K562 (cell line): Measurements from ENCODE around the gene FBLN2. TPM values are rescaled to one million over a fixed set of nuclear protein-coding genes. Genes with fewer than 3 reads are reported as not detected.
A peak's percentile ranks its signal among the peaks of the same experiment; 100 is the strongest.

Experiments used
- ATAC-seq: fragments of 200-7000 bp; cut with Tn5 transposase; 3 replicates; pipeline ENCODE4 v1.9.1; 2020; ENCODE audit warnings: moderate library complexity
- BruUV-seq: library from RNA; stranded (reverse); fragments of 400-500 nt; replicated peaks from 2 replicates; lab custom pipeline; 2021; lab: Mats Ljungman, UMichigan
- CTCF ChIA-PET: fragments of 300-600 bp; formaldehyde crosslinking; extraction: SDS; loops from one replicate; lab custom pipeline; 2021; ENCODE audit warnings: low intra/inter-chr PET ratio; lab: Yijun Ruan, JAX
- POLR2A ChIA-PET: fragments of 300-600, 350-650 bp; sonication (Branson Sonifier 250); formaldehyde crosslinking; extraction: SDS; loops from one replicate; lab custom pipeline; 2021; ENCODE audit warnings: antibody characterized with exemption, inconsistent platforms; lab: Yijun Ruan, JAX
- DNase-seq, 4 experiments: peaks; one replicate each; pipeline versions ENCODE4 v3.0.0 to v3.0.0-alpha.2; 2011 to 2018; ENCODE audit warnings: low spot score in 3 of 4, mixed read lengths in 3 of 4; ENCODE audit errors: extremely low read depth in 1 of 4
- FAIRE-seq: peaks from 2 replicates; lab custom pipeline; 2011; peaks lifted over from hg19 to GRCh38; lab: Jason Lieb, UNC
- H2AFZ ChIP-seq: 2 replicates; pipeline ENCODE4 v1.6.0; 2011; ENCODE audit warnings: low read depth, low read length, control low read depth, inconsistent platforms
- H3K27ac ChIP-seq: fragments of 200-600 bp; 3 replicates; pipeline ENCODE4 v1.8.0; 2011; ENCODE audit warnings: low read depth, mild to moderate bottlenecking, control low read depth, inconsistent platforms, low read length, moderate library complexity, mixed read lengths; ENCODE audit errors: extremely low read depth
- H3K27me3 ChIP-seq, 2 experiments: fragments of 300-600 bp in 1 of 2; 2 replicates in 1 of 2; 3 replicates in 1 of 2; pipeline versions ENCODE4 v1.6.0 to v1.8.0; 2011; ENCODE audit warnings: inconsistent platforms in 2 of 2, low read length in 2 of 2, mild to moderate bottlenecking in 1 of 2, mixed read lengths in 1 of 2, moderate library complexity in 1 of 2; ENCODE audit not compliant: control insufficient read depth in 2 of 2, insufficient read depth in 2 of 2
- H3K36me3 ChIP-seq: fragments of 300-600 bp; 3 replicates; pipeline ENCODE4 v1.8.0; 2011; ENCODE audit warnings: mild to moderate bottlenecking, low read length, inconsistent platforms; ENCODE audit not compliant: control insufficient read depth, insufficient read depth
- H3K4me1 ChIP-seq, 2 experiments: fragments of 200-600 bp in 1 of 2; replicated peaks in 1 of 2; 2 replicates in 1 of 2; 3 replicates in 1 of 2; pipeline versions ENCODE4 v1.5.1 to v1.8.0; 2011; ENCODE audit warnings: inconsistent platforms in 2 of 2, low read length in 2 of 2, mild to moderate bottlenecking in 1 of 2, mixed read lengths in 1 of 2, moderate library complexity in 1 of 2; ENCODE audit not compliant: control insufficient read depth in 2 of 2, insufficient read depth in 2 of 2
- H3K4me2 ChIP-seq: 2 replicates; pipeline ENCODE4 v1.6.1; 2011; ENCODE audit warnings: low read length, control low read depth, inconsistent platforms, mixed read lengths; ENCODE audit not compliant: insufficient read depth
- H3K4me3 ChIP-seq: fragments of 200-600 bp; sonication (generic), shearing (Covaris generic); 2 replicates; pipeline ENCODE4 v1.5.1; 2016; ENCODE audit warnings: control low read depth, inconsistent platforms
- H3K79me2 ChIP-seq: fragments of 200-600 bp; 3 replicates; pipeline ENCODE4 v1.8.0; 2011; ENCODE audit warnings: low read length, inconsistent platforms; ENCODE audit not compliant: control insufficient read depth, insufficient read depth
- H3K9ac ChIP-seq, 2 experiments: 2 replicates each; pipeline versions ENCODE4 v1.6.0 to v1.6.1; 2011; ENCODE audit warnings: low read depth in 2 of 2, low read length in 2 of 2, control low read depth in 1 of 2, inconsistent platforms in 1 of 2, mild to moderate bottlenecking in 1 of 2, mixed read lengths in 1 of 2; ENCODE audit not compliant: insufficient read depth in 1 of 2
- H3K9me1 ChIP-seq: one replicate; pipeline ENCODE4 v1.6.0; 2011; ENCODE audit warnings: inconsistent platforms, mild to moderate bottlenecking, low read length, moderate library complexity; ENCODE audit not compliant: control insufficient read depth, insufficient read depth
- H3K9me3 ChIP-seq: replicated peaks from 2 replicates; pipeline ENCODE4 v1.5.1; 2011; ENCODE audit warnings: low read depth, low read length, inconsistent platforms; ENCODE audit not compliant: control insufficient read depth, insufficient read depth
- H4K20me1 ChIP-seq: replicated peaks from 2 replicates; pipeline ENCODE4 v1.6.1; 2011; ENCODE audit warnings: low read length, inconsistent platforms, mixed read lengths; ENCODE audit not compliant: control insufficient read depth, insufficient read depth
- DNMT1 ChIP-seq: fragments of 450-650 bp; IDR thresholded peaks from 2 replicates; pipeline ENCODE4 v1.6.1; 2016; ENCODE audit warnings: antibody characterized with exemption, mild to moderate bottlenecking
- ERF ChIP-seq: fragments of 450-650 bp; formaldehyde crosslinking; IDR thresholded peaks from 2 replicates; pipeline ENCODE4 v1.4.0; 2020; ENCODE audit warnings: mild to moderate bottlenecking, mixed read lengths
- ETS2 ChIP-seq: IDR thresholded peaks from 2 replicates; pipeline ENCODE4 v1.6.1; 2016; ENCODE audit warnings: borderline replicate concordance, missing genetic modification characterization, mild to moderate bottlenecking, moderate library complexity, missing compliant biosample characterization; ENCODE audit not compliant: poor library complexity, severe bottlenecking
- HDAC8 ChIP-seq: fragments of 450-650 bp; IDR thresholded peaks from 2 replicates; pipeline ENCODE4 v1.6.1; 2016; ENCODE audit warnings: mild to moderate bottlenecking, missing genetic modification characterization, moderate library complexity, missing compliant biosample characterization
- KDM1A ChIP-seq, 2 experiments: fragments of 450-650 bp; IDR thresholded peaks; 2 replicates each; pipeline ENCODE4 v1.6.1; 2016; ENCODE audit warnings: mild to moderate bottlenecking in 2 of 2
- MCM7 ChIP-seq, 2 experiments: fragments of 450-650 bp; IDR thresholded peaks; 2 replicates each; pipeline ENCODE4 v1.6.1; 2016 to 2018
- MEF2A ChIP-seq: IDR thresholded peaks from 2 replicates; pipeline ENCODE4 v1.6.1; 2011; ENCODE audit warnings: low read depth, mild to moderate bottlenecking, low read length, moderate library complexity; ENCODE audit not compliant: control insufficient read depth
- NR1H2 ChIP-seq: sonication (generic); formaldehyde crosslinking; IDR thresholded peaks from 2 replicates; pipeline ENCODE4 v1.4.0; 2020; ENCODE audit warnings: mild to moderate bottlenecking, missing genetic modification reagents
- PHF21A ChIP-seq: fragments of 450-650 bp; IDR thresholded peaks from 2 replicates; pipeline ENCODE4 v1.6.1; 2017; ENCODE audit warnings: low read depth, borderline replicate concordance
- PRDM10 ChIP-seq: fragments of 450-650 bp; IDR thresholded peaks from 2 replicates; pipeline ENCODE4 v1.6.1; 2018; ENCODE audit not compliant: partially characterized antibody
- RB1 ChIP-seq: fragments of 450-650 bp; IDR thresholded peaks from 2 replicates; pipeline ENCODE4 v1.6.1; 2017; ENCODE audit warnings: low read depth, mild to moderate bottlenecking
- SAFB ChIP-seq: fragments of 200-400 bp; formaldehyde crosslinking; IDR thresholded peaks from 2 replicates; pipeline ENCODE4 v1.6.1; 2017; ENCODE audit warnings: low read depth, low read length, borderline replicate concordance
- ZFP36 ChIP-seq: fragments of 150-350 bp; IDR thresholded peaks from 2 replicates; pipeline ENCODE4 v1.6.1; 2018; ENCODE audit warnings: low read length, low read depth; ENCODE audit not compliant: partially characterized antibody
- WGBS: fragments of 100-300 bp; shearing (Covaris generic); methylation state at CpG from one replicate; pipeline ENCODE4 v1.1.6; 2016; ENCODE audit warnings: low coverage, mixed read lengths; ENCODE audit not compliant: insufficient coverage; ENCODE audit errors: missing lambda C conversion rate; 5-methylcytosine and 5-hydroxymethylcytosine counted together
- in situ Hi-C: fragments of 300-500 bp; cut with MboI; formaldehyde crosslinking; loops from 4 replicates; pipeline ENCODE4 v1.15.0; 2018; ENCODE audit warnings: inconsistent platforms, mixed read lengths
- intact Hi-C: fragments of 100-400 bp; cut with micrococcal nuclease; formaldehyde crosslinking; loops from 2 replicates; pipeline ENCODE4 v1.14.2; 2022
- polyA plus RNA-seq, 8 experiments: library from polyadenylated mRNA; depleted of rRNA in 4 of 8; stranded (reverse) in 5 of 8; unstranded in 3 of 8; fragments of >200 nt; fragmentation: Nextera tagmentation in 2 of 8; fragmentation: Illumina TruSeq in 1 of 8; extraction: Ambion mirVana in 2 of 8; extraction: Trizol in 1 of 8; gene quantifications; 2 replicates each; pipeline versions ENCODE4 v1.2.1 to v1.2.3, GENCODE V29; 2011 to 2014; ENCODE audit warnings: inconsistent platforms in 1 of 8, missing spikeins in 1 of 8
- total RNA-seq, 7 experiments: library from RNA; depleted of rRNA in 6 of 7; stranded (reverse); fragments of >200 nt in 6 of 7; fragmentation: Illumina TruSeq in 2 of 7; extraction: Trizol in 2 of 7; gene quantifications; 2 replicates each; pipeline versions ENCODE4 v1.2.1 to v1.2.3, GENCODE V29; 2011 to 2021; ENCODE audit warnings: low replicate concordance in 1 of 7
- TF ChIP-seq, protein P1 (sequence below): fragments of 450-650 bp; formaldehyde crosslinking; IDR thresholded peaks from 2 replicates; pipeline ENCODE4 v1.4.0; 2020; ENCODE audit warnings: mild to moderate bottlenecking, moderate library complexity

FBLN2 gene
- total and polyA plus RNA-seq, 9 of the 15 experiments (the other 6 are each of a cell fraction or from before 2014, with no cell fraction given) = 0.03 to 0.10 (median 0.04) TPM; not detected in 6

DNA sequence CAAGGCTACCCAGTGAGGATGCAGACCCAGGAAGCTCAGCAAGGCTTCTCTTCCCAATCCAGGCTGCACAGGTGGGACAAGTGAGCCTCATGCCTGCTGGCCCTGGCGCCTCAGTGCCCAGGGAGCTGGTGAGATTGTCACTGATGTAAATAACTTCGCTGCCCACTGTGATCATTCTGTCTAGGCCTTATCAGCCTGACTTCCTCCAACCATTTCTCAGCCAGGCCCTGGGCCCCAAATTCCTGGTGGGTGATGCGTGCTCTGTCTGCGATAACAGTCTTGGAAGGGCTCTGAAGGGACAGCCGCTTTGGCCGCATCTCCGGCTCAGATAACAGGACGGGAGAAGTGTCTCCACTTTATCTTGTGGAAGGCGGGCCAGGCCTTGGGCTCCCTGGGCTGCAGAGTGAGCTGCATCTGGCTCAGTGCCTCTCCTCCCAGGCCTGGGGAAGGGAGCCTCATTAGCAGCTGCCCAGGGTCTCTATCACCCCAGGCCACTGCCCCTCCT, 2.2 kb upstream of the FBLN2 start (continued):
- TF ChIP-seq RB1 = peak; percentile 45; the same call in 1 of the 2 replicates
- no peak for TF ChIP-seq MEF2A
- no peak for TF ChIP-seq ETS2 (tag)
- TF ChIP-seq, all 486 proteins: peak for 121

GRCh38 chr3:13547591-13548371, 1.1 kb upstream of the FBLN2 start:
- no peak overlapping the region for H3K4me2 ChIP-seq
- ChIA-PET POLR2A (interaction anchor here (0.6 to 0.7 kb wide), 2 partner anchors 9 to 74 kb away, joined by 3 read pairs; no protein-coding TSS in a partner anchor), CTCF (interaction anchor here (1.5 kb wide), 1 partner anchor 102 kb away, joined by 4 read pairs; no protein-coding TSS in a partner anchor)
- peaks cover 19 to 37% of the 10 kb centered on the region in 2 experiments; a peak in 4 of 5 replicates for H3K4me1 ChIP-seq
- 61% methylated on average over 10 of the region's 10 CpGs for WGBS
- no TSS peak for BruUV-seq
- H3K4me3 ChIP-seq = no peak overlapping the region
- intact Hi-C loops = no loop called here
- in situ Hi-C loops = no loop called here
- H3K36me3 ChIP-seq = no peaks in the 10 kb centered on the region
- DNase-seq = no peak
- H3K27ac ChIP-seq = no peak overlapping the region
- ATAC-seq = no peak
- H3K9ac ChIP-seq = peak overlapping the region in 1 of 2 experiments; percentile 42; a peak in 2 of 4 replicates
- peaks cover 2 to 35% of the 10 kb centered on the region in 2 experiments; a peak in 3 of 5 replicates for H3K27me3 ChIP-seq
- peaks cover 3% of the 10 kb centered on the region for H3K9me1 ChIP-seq
- no peaks in the 10 kb centered on the region for H3K79me2 ChIP-seq
- H3K9me3 ChIP-seq = no peaks in the 10 kb centered on the region
- H4K20me1 ChIP-seq = peaks cover 29% of the 10 kb centered on the region
- FAIRE-seq = no peak
- no peak overlapping the region for H2AFZ ChIP-seq
- TF ChIP-seq NR1H2 (CRISPR knock-in tag) (no peak), MCM7 (IDR thresholded peaks at IDR 0.05) (no peak), ZFP36 (peak; percentile 73), DNMT1 (no peak), PRDM10 (peak; percentile 74), SAFB (no peak), PHF21A (no peak), KDM1A (IDR thresholded peaks at IDR 0.05) (peak in 1 of 2 experiments; percentile 42; a peak in 3 of 4 replicates), ERF (CRISPR knock-in tag) (no peak), HDAC8 (tag) (no peak)
- TF ChIP-seq, protein P1, sequence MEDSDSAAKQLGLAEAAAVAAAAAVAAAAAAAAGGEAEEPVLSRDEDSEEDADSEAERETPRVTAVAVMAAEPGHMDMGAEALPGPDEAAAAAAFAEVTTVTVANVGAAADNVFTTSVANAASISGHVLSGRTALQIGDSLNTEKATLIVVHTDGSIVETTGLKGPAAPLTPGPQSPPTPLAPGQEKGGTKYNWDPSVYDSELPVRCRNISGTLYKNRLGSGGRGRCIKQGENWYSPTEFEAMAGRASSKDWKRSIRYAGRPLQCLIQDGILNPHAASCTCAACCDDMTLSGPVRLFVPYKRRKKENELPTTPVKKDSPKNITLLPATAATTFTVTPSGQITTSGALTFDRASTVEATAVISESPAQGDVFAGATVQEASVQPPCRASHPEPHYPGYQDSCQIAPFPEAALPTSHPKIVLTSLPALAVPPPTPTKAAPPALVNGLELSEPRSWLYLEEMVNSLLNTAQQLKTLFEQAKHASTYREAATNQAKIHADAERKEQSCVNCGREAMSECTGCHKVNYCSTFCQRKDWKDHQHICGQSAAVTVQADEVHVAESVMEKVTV (CRISPR knock-in tag) = no peak
